AG04450 (cell line): ENCODE measurements around the gene NEDD4L. TPM values are rescaled to one million over a fixed set of nuclear protein-coding genes. Genes with fewer than 3 reads are reported as not detected.

Source experiments
- CTCF ChIA-PET: fragments of 300-600, 350-600 bp; formaldehyde crosslinking; extraction: SDS; loops from one replicate; lab custom pipeline; 2022; ENCODE audit warnings: antibody characterized with exemption, inconsistent platforms; lab: Charles Lee
- POLR2A ChIA-PET: fragments of 350-600 bp; formaldehyde crosslinking; extraction: SDS; loops from one replicate; lab custom pipeline; 2021; ENCODE audit warnings: antibody characterized with exemption, inconsistent platforms; lab: Yijun Ruan, JAX
- DNase-seq: peaks from one replicate; pipeline ENCODE4 v3.0.0-alpha.2; 2011; ENCODE audit warnings: low read depth, low spot score
- H3K27ac ChIP-seq: one replicate; pipeline ENCODE4 v1.5.1; 2012; ENCODE audit warnings: low read depth, low read length, control low read depth
- H3K27me3 ChIP-seq: one replicate; pipeline ENCODE4 v1.6.0; 2012; ENCODE audit warnings: low read length; ENCODE audit not compliant: control insufficient read depth, insufficient read depth
- H3K4me3 ChIP-seq: 2 replicates; pipeline ENCODE4 v1.5.1; 2011; ENCODE audit warnings: mild to moderate bottlenecking, low read depth, low read length, control low read depth
- H3K9me3 ChIP-seq: 2 replicates; pipeline ENCODE4 v1.5.1; 2012; ENCODE audit warnings: low read length; ENCODE audit not compliant: control insufficient read depth, insufficient read depth
- polyA plus RNA-seq: library from polyadenylated mRNA; depleted of rRNA; stranded (reverse); fragments of >200 nt; gene quantifications from 2 replicates; pipeline ENCODE4 v1.2.3, GENCODE V29; 2011
- TF ChIP-seq, protein P1 (sequence below): IDR thresholded peaks from 2 replicates; pipeline ENCODE4 v1.5.1; 2011; ENCODE audit warnings: low read depth, low read length, control low read depth, inconsistent platforms

NEDD4L gene
- polyA plus RNA-seq, 1 experiment, result 15.0 TPM

DNA sequence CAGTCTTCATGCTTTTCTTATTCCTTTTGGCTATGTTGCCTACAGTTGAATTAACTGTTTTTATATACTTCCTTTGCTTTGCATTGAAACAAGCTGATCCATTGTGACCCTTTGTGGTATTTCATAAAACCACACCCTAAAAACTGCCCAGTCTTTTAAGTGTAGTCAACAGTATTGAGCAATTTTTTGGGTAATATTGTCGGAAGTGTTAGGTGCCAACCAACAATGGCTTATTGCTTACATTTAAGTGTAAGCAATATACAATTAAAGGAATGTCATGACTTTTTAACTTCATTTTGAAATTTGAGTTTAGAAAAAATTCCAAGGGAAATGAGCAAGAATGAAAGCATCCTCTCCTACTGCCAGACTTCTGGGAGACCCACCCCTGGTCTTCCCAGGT lies 174.1 kb downstream of the NEDD4L start:
- no peak overlapping the region for H3K27ac ChIP-seq
- CTCF ChIA-PET, result no interaction called here
- no peaks in the 10 kb centered on the region for H3K9me3 ChIP-seq
- H3K27me3 ChIP-seq, result no peaks in the 10 kb centered on the region
- no peak for DNase-seq
- POLR2A ChIA-PET, result no interaction called here
- TF ChIP-seq, protein P1, sequence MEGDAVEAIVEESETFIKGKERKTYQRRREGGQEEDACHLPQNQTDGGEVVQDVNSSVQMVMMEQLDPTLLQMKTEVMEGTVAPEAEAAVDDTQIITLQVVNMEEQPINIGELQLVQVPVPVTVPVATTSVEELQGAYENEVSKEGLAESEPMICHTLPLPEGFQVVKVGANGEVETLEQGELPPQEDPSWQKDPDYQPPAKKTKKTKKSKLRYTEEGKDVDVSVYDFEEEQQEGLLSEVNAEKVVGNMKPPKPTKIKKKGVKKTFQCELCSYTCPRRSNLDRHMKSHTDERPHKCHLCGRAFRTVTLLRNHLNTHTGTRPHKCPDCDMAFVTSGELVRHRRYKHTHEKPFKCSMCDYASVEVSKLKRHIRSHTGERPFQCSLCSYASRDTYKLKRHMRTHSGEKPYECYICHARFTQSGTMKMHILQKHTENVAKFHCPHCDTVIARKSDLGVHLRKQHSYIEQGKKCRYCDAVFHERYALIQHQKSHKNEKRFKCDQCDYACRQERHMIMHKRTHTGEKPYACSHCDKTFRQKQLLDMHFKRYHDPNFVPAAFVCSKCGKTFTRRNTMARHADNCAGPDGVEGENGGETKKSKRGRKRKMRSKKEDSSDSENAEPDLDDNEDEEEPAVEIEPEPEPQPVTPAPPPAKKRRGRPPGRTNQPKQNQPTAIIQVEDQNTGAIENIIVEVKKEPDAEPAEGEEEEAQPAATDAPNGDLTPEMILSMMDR, result no peak
- no peak overlapping the region for H3K4me3 ChIP-seq

DNA sequence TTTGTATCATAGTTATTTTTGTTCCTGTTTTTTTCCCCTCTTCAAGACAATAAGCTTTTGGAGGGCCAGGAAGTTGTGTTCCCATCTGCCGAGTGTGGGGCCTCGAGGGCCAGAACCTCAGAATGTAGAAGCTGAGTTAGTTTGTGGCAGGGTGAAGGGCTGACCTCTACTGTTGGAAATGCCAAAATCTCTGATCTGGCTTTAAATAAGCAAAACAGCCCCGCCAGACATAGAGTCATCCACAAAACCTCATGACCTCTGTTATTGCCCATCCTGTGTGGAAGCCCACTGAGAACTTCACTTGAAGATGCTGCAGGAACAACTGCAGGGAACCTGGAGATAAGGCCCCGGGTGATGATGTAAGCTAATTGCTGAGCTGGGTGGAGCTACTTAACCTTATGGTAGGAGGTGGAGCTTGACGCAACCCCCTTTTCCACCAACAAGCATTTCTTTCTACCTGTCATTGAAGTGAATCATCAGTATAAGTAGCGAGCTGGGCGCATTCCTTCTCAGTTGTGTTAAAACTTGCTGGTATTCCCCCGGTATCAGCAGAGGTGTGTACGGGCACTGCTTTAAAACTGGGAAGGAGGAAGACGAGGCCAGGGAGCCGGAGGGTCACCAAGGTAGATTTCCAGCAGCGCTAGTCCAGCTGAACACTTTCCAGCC lies 177.2 kb downstream of the NEDD4L start:
- POLR2A ChIA-PET, result no interaction called here
- CTCF ChIA-PET, result interaction anchor here (1.1 to 1.2 kb wide), 2 partner anchors 40 to 100 kb away, joined by 3 to 4 read pairs; no protein-coding TSS in a partner anchor

DNA sequence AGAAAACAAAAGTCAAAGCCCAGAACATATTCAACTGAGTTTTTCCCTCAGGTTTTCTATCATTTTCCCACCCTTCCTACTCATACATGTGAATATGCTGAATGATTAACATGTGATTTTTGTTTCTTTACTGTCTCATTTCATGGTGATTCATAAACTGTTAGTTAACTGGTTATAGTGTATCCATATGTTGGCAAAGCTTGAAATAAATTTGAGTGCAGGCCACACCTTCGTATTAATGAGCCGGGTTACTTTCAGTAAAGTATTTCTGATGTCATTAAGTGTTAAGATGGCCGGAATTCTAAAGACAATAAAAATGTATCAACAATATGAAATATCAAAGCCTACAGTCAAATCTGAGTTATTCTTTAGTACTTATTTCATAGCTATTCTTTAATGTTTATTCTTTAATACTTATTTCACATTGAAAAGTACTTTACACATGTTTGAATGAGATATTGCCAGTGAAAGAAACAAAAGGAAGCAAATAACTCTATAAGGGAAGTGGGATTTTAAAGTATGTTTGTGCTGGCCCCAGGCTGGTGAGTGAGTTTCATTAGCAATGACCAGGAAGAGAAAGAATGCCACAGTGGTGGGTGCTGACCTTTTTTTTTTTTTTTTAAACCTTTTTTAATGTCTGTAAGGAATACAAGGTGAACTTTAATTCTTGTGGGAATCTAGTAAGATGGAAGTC lies 178.6 kb downstream of the NEDD4L start:
- TF ChIP-seq, protein P1, result no peak
- H3K27ac ChIP-seq, result no peak overlapping the region
- no peak for DNase-seq
- H3K9me3 ChIP-seq, result no peaks in the 10 kb centered on the region
- ChIA-PET POLR2A (no interaction called here), CTCF (interaction anchor here (1.2 kb wide), 1 partner anchor 101 kb away, joined by 3 read pairs; no protein-coding TSS in a partner anchor)
- no peaks in the 10 kb centered on the region for H3K27me3 ChIP-seq
- no peak overlapping the region for H3K4me3 ChIP-seq

More for the DNA sequence above, 177.2 kb downstream of the NEDD4L start:
- Histone ChIP-seq H3K27ac (no peak overlapping the region), H3K9me3 (no peaks in the 10 kb centered on the region), H3K27me3 (no peaks in the 10 kb centered on the region), H3K4me3 (no peak overlapping the region)
- TF ChIP-seq, protein P1, result no peak
- no peak for DNase-seq

DNA sequence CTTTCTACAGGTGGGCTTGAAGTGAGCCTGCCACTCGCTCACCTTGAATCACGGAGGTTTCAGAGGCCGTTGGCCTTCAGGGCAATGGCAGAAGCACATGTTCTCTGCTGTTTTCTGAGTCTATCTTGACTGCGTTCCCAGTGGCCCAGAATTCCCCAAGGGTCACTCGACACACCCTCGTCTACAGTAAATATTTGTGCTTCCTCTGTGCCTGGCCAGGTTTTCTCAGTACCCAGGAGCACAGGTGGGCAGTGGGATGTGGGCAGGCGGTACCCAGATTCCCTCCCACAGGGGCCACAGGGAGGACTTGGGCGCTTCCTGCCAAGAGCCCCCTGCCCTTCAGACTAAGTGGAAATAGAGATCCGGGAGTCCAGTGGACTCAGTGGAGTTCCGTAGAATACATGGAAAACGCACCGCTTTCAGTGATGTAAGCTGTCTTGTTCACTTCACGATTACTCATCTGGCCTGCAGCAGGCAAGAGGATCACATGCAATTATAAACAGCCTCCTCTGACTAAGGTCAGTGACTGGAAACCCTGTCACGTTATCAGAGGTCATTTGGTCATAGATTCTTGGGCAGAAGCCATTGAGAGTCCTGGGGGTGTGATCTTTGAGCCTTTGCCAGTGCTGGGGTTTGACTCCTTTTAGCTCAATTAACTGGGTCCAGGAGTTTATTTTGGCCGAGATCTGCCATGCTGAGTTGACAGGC lies 179.8 kb downstream of the NEDD4L start:
- peak; percentile 65 for DNase-seq
- no peaks in the 10 kb centered on the region for H3K27me3 ChIP-seq
- H3K4me3 ChIP-seq, result no peak overlapping the region; the same call in none of the 2 replicates
- TF ChIP-seq, protein P1, result no peak
- ChIA-PET POLR2A (interaction anchor here (0.5 to 1.0 kb wide), 2 partner anchors 18 to 113 kb away, joined by 3 read pairs; no protein-coding TSS in a partner anchor), CTCF (interaction anchor here (0.6 to 1.2 kb wide), 3 partner anchors 52 to 180 kb away, joined by 3 to 4 read pairs (median 4); partner anchors contain the start of gene NEDD4L)
- peak overlapping the region; percentile 93 for H3K27ac ChIP-seq
- H3K9me3 ChIP-seq, result no peaks in the 10 kb centered on the region
